ENCODE data around the gene FAR1.

DNA sequence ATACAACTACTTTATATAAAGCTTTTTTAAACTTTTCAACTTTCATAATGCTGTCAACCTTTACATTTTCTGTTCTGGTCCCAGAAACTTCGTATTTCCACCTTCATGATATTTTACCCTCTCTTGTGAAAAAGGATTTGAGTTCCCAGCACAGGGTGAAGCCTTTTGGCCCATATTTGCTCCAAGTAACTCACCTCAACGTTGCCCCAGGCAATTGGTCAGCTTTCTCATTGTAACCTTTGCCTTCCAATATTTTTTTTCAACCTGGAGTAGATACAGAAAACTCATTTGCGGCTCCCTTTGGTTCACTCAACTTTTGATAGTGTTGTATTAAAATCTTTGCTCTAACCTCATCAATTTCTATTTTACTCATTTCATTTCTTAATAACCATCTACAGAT lies 21.1 kb upstream of the FAR1 start:
- TF ChIP-seq POLR2A (IDR thresholded peaks at IDR 0.05; ENCODE audit: low read depth) (no peak), CTCF (IDR thresholded peaks at IDR 0.05) (no peak), POLR2AphosphoS5 (IDR thresholded peaks at IDR 0.05) (no peak), EP300 (IDR thresholded peaks at IDR 0.05) (no peak)

Measured in esophagus muscularis mucosa (tissue), 4 donors.